H1 (cell line): ENCODE data around the gene BRAT1. TPM values are rescaled to one million over a fixed set of nuclear protein-coding genes. Genes with fewer than 3 reads are reported as not detected.

Source experiments
- CBX5 ChIP-seq: fragments of 300-800, 300-1000 bp; sonication (generic); IDR thresholded peaks from 2 replicates; pipeline ENCODE4 v1.7.1; 2016; ENCODE audit warnings: antibody characterized with exemption, low read length, low read depth
- CREB1 ChIP-seq: IDR thresholded peaks from 2 replicates; pipeline ENCODE4 v1.6.1; 2012; ENCODE audit warnings: inconsistent platforms
- JUN ChIP-seq: IDR thresholded peaks from 2 replicates; pipeline ENCODE4 v1.6.1; 2011; ENCODE audit warnings: low read depth, mild to moderate bottlenecking, improper control_type of control experiment, low read length
- KDM1A ChIP-seq: fragments of 200-600, 300-600 bp; sonication (generic); IDR thresholded peaks from 2 replicates; pipeline ENCODE4 v1.7.1; 2016; ENCODE audit warnings: mild to moderate bottlenecking, low read length, borderline replicate concordance
- MAFK ChIP-seq: IDR thresholded peaks from 2 replicates; pipeline ENCODE4 v1.6.1; 2012; ENCODE audit warnings: low read depth, mild to moderate bottlenecking, improper control_type of control experiment, low read length
- SIX5 ChIP-seq: IDR thresholded peaks from 2 replicates; pipeline ENCODE4 v1.6.1; 2011; ENCODE audit warnings: mild to moderate bottlenecking, low read depth, low read length
- SP2 ChIP-seq: IDR thresholded peaks from 2 replicates; pipeline ENCODE4 v1.6.1; 2012; ENCODE audit warnings: mild to moderate bottlenecking, low read length, inconsistent platforms
- polyA plus RNA-seq, 7 experiments: library from polyadenylated mRNA; depleted of rRNA in 3 of 7; stranded (reverse) in 5 of 7; unstranded in 2 of 7; fragments of >200 nt in 5 of 7; fragments of 200-250 nt in 2 of 7; gene quantifications; 1 replicate in 5 of 7; 2 replicates in 1 of 7; 4 replicates in 1 of 7; pipeline versions ENCODE4 v1.2.1 to v1.2.3, GENCODE V29; 2011 to 2013; ENCODE audit warnings: missing spikeins in 2 of 7, mixed read lengths in 2 of 7
- total RNA-seq: library from RNA; stranded (reverse); fragmentation: NEBNext Ultra II Directional; extraction: Animal tissue kit (Norgen Biotek cat#: 25700); gene quantifications from 2 replicates; pipeline ENCODE4 v1.2.1, GENCODE V29; 2021

The BRAT1 gene
- total and polyA plus RNA-seq, 2 of the 8 experiments (the other 6 are each of a cell fraction or from before 2014, with no cell fraction given): 36.8 to 42.3 TPM

GRCh38 chr7:2575733-2576340, 20.5 kb upstream of the BRAT1 start (continued):
- no peak for TF ChIP-seq SIX5
- TF ChIP-seq CBX5: no peak
- no peak for TF ChIP-seq KDM1A
- TF ChIP-seq JUN: no peak
- no peak for TF ChIP-seq SP2
- no peak for TF ChIP-seq MAFK
- no peak for TF ChIP-seq CREB1
